Muscle of leg (tissue), 11 donors: ENCODE measurements around the gene ZMAT3. TPM values are rescaled to one million over a fixed set of nuclear protein-coding genes. Genes with fewer than 3 reads are reported as not detected.
A peak's percentile ranks its signal among the peaks of the same experiment; 100 is the strongest.
"Not testable (repeated sequence)": the region's sequence is repeated elsewhere in the genome, so short reads cannot be mapped to it uniquely, and the experiment has no call there.

ENCODE experiments used
- DNase-seq: peaks from one replicate; pipeline ENCODE4 v3.0.0; 2013
- H3K27ac ChIP-seq: one replicate; pipeline ENCODE4 v1.5.1; 2013; ENCODE audit warnings: mild to moderate bottlenecking, low read length, control low read depth
- H3K27me3 ChIP-seq: one replicate; pipeline ENCODE4 v1.6.1; 2013; ENCODE audit warnings: low read length; ENCODE audit not compliant: control insufficient read depth, insufficient read depth
- H3K36me3 ChIP-seq: one replicate; pipeline ENCODE4 v1.6.1; 2013; ENCODE audit warnings: low read length; ENCODE audit not compliant: control insufficient read depth, insufficient read depth
- H3K4me1 ChIP-seq: one replicate; pipeline ENCODE4 v1.6.1; 2013; ENCODE audit warnings: low read length; ENCODE audit not compliant: control insufficient read depth, insufficient read depth
- H3K4me3 ChIP-seq: one replicate; pipeline ENCODE4 v1.5.1; 2013; ENCODE audit warnings: low read length, control low read depth
- H3K9me3 ChIP-seq: replicated peaks from 2 replicates; pipeline ENCODE4 v1.6.1; 2013; ENCODE audit warnings: low read depth, low read length; ENCODE audit not compliant: control insufficient read depth
- WGBS: methylation state at CpG from one replicate; pipeline ENCODE4 v1.1.5; 2013; ENCODE audit warnings: missing lambda C conversion rate; ENCODE audit not compliant: insufficient coverage; 5-methylcytosine and 5-hydroxymethylcytosine counted together
- polyA plus RNA-seq, 8 donors: library from polyadenylated mRNA; unstranded; fragments of 120-200 nt; gene quantifications; one replicate each; pipeline versions ENCODE4 v1.2.1 to v1.2.3, GENCODE V29; 2013; ENCODE audit warnings: inconsistent platforms in 1 of 8, low replicate concordance in 1 of 8; ENCODE audit not compliant: insufficient read length in 8 of 8, insufficient read depth in 1 of 8
- total RNA-seq: library from RNA; stranded (reverse); fragments of 120-200 nt; gene quantifications from one replicate; pipeline ENCODE4 v1.2.4, GENCODE V29; 2013

Gene ZMAT3
- total and polyA plus RNA-seq, 9 donors, result 3.0 to 7.3 (median 5.8) TPM

GRCh38 chr3:179045719-179046402 lies 25.7 kb downstream of the ZMAT3 start:
- WGBS, result 70% methylated on average over 1 of the region's 1 CpG
- Histone ChIP-seq H3K4me3 (no peak overlapping the region), H3K9me3 (peaks cover 4% of the 10 kb centered on the region), H3K27me3 (no peaks in the 10 kb centered on the region), H3K27ac (no peak overlapping the region), H3K4me1 (no peaks in the 10 kb centered on the region), H3K36me3 (no peaks in the 10 kb centered on the region)
- DNase-seq, result no peak

GRCh38 chr3:179038899-179039251 lies 32.7 kb downstream of the ZMAT3 start:
- H3K27ac ChIP-seq, H3K4me1 ChIP-seq, H3K36me3 ChIP-seq, H3K9me3 ChIP-seq, H3K4me3 ChIP-seq, H3K27me3 ChIP-seq, DNase-seq: not testable (repeated sequence)
- WGBS, result 59% methylated on average over 3 of the region's 4 CpGs

GRCh38 chr3:179038216-179038898 lies 33.3 kb downstream of the ZMAT3 start:
- no peaks in the 10 kb centered on the region for H3K27me3 ChIP-seq
- no peak overlapping the region for H3K4me3 ChIP-seq
- no peak for DNase-seq
- H3K27ac ChIP-seq, result no peak overlapping the region
- no peaks in the 10 kb centered on the region for H3K9me3 ChIP-seq
- WGBS, result 83% methylated on average over 11 of the region's 12 CpGs
- H3K4me1 ChIP-seq, result peaks cover 10% of the 10 kb centered on the region
- H3K36me3 ChIP-seq, result no peaks in the 10 kb centered on the region

- H3K27me3 ChIP-seq, result no peaks in the 10 kb centered on the region
- peak; percentile 31 for DNase-seq
- H3K36me3 ChIP-seq, result no peaks in the 10 kb centered on the region
- WGBS, result 74% methylated on average over 5 of the region's 10 CpGs
- H3K27ac ChIP-seq, result peak overlapping the region; percentile 22
- no peak overlapping the region for H3K4me3 ChIP-seq
- H3K4me1 ChIP-seq, result peaks cover 10% of the 10 kb centered on the region
- no peaks in the 10 kb centered on the region for H3K9me3 ChIP-seq
Measured at GRCh38 chr3:179037351-179037750, 34.3 kb downstream of the ZMAT3 start.

- Histone ChIP-seq H3K4me3 (no peak overlapping the region), H3K27me3 (no peaks in the 10 kb centered on the region), H3K36me3 (no peaks in the 10 kb centered on the region), H3K4me1 (peaks cover 10% of the 10 kb centered on the region), H3K9me3 (no peaks in the 10 kb centered on the region), H3K27ac (peak overlapping the region; percentile 6)
- 93% methylated on average over 8 of the region's 10 CpGs for WGBS
- no peak for DNase-seq
Measured at GRCh38 chr3:179036626-179037300, 34.8 kb downstream of the ZMAT3 start.

GRCh38 chr3:179036226-179036625 lies 35.4 kb downstream of the ZMAT3 start:
- DNase-seq, result no peak
- H3K4me3 ChIP-seq, result no peak overlapping the region
- 95% methylated on average over 2 of the region's 2 CpGs for WGBS
- no peaks in the 10 kb centered on the region for H3K9me3 ChIP-seq
- no peak overlapping the region for H3K27ac ChIP-seq
- H3K4me1 ChIP-seq, result peaks cover 10% of the 10 kb centered on the region
- H3K36me3 ChIP-seq, result no peaks in the 10 kb centered on the region
- no peaks in the 10 kb centered on the region for H3K27me3 ChIP-seq

- no peaks in the 10 kb centered on the region for H3K9me3 ChIP-seq
- H3K27ac ChIP-seq, result no peak overlapping the region
- H3K36me3 ChIP-seq, result no peaks in the 10 kb centered on the region
- H3K4me3 ChIP-seq, result no peak overlapping the region
- WGBS, result 84% methylated on average over 1 of the region's 3 CpGs
- DNase-seq, result no peak
- H3K4me1 ChIP-seq, result peaks cover 10% of the 10 kb centered on the region
- H3K27me3 ChIP-seq, result no peaks in the 10 kb centered on the region
Measured at GRCh38 chr3:179035232-179035631, 36.4 kb downstream of the ZMAT3 start.

- WGBS, result no CpG with 5 or more reads among the region's 5 CpGs
- not testable (repeated sequence) for H3K4me3 ChIP-seq, H3K9me3 ChIP-seq, H3K4me1 ChIP-seq, H3K36me3 ChIP-seq, H3K27me3 ChIP-seq, DNase-seq, H3K27ac ChIP-seq
Measured at GRCh38 chr3:179033304-179033657, 38.3 kb downstream of the ZMAT3 start.

GRCh38 chr3:179032454-179033303 lies 38.9 kb downstream of the ZMAT3 start:
- not testable (repeated sequence) for H3K9me3 ChIP-seq, H3K4me3 ChIP-seq, H3K4me1 ChIP-seq, H3K36me3 ChIP-seq, DNase-seq, H3K27ac ChIP-seq, H3K27me3 ChIP-seq
- 93% methylated on average over 20 of the region's 42 CpGs for WGBS

GRCh38 chr3:179029096-179029495 lies 42.5 kb downstream of the ZMAT3 start:
- DNase-seq, result no peak
- 100% methylated on average over 1 of the region's 3 CpGs for WGBS
- H3K9me3 ChIP-seq, result no peaks in the 10 kb centered on the region
- no peak overlapping the region for H3K4me3 ChIP-seq
- H3K27ac ChIP-seq, result no peak overlapping the region
- H3K36me3 ChIP-seq, result no peaks in the 10 kb centered on the region
- peaks cover 4% of the 10 kb centered on the region for H3K4me1 ChIP-seq
- H3K27me3 ChIP-seq, result no peaks in the 10 kb centered on the region
